ENCODE data around the gene RANBP10.

The RANBP10 gene

DNA sequence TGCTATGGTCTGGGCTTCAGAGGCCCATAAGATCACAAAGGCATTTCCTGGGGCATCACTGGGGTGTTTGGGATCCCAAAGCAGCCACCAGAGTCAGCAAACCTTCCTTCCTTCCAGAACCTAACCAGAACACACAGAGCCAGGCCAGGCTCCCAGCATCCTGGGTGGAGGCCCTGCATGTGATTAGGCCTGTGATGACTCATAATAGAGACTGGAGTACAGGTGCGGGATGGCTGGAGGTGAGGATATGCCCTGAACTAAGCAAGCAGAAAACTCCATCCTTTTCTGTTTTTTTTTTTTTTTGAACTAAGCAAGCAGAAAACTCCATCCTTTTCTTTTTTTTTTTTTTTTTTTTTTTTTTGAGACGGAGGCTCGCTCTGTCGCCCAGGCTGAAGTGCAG is 69.5 kb downstream of the RANBP10 start:
- no peak for DNase-seq

DNA sequence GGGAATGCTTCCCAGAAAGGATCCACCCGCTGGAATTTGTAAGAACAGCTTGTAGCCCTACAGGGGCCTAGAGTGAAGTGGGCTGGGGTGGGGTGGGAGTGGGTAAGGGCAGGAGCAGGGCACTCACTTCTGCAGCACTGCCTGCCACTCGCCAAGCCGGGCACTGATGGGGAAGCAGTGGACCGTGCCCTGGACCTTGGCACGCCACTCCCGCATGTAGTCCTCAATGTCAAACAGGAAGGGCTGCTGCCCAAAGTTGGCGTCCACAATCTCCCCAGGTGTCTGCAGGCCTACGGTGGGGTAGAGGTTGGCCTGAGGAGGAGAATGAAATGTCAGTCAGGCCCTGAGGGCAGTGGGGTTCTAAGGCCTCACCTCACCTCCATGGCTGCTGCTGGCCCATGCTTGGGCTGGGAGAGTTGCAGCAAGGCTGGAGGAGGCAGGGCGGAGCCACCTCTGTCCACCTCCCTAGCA is 71.6 kb downstream of the RANBP10 start:
- no peak for DNase-seq

DNA sequence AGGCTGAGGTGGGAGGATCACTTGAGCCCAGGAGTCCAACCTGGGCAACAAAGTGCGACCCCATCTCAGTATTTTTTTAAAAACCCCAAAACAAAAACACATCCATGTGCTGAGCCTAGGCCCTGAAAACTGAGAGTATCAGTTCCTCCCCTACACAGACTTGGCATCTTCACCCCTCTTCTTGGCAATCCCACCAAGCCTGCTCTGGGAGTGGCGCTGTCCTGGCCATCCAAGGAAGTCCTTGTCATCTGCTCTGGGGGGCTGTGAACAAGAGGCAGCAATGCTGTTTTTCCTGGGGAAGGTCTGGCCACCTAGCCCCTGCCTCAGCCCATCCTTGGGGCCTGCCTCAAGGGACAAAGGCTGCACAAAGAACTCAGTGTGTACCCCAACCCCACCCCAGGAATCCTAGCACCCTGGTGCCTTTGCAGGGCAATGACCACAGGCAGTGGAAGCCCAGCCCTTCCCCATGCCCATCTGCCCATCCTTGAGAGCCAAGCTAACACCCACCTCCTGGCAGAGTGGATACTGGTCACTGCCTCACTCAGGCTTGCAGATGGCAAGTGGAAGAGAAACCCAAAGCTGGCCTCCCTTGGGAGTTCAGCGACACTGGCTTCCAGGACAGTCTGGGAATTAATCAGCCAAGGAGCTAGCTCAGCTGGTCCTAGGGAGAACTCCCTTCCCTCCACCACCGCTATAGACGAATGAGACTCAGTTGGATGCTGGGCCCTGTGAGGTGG is 72.5 kb downstream of the RANBP10 start:
- no peak for DNase-seq

DNA sequence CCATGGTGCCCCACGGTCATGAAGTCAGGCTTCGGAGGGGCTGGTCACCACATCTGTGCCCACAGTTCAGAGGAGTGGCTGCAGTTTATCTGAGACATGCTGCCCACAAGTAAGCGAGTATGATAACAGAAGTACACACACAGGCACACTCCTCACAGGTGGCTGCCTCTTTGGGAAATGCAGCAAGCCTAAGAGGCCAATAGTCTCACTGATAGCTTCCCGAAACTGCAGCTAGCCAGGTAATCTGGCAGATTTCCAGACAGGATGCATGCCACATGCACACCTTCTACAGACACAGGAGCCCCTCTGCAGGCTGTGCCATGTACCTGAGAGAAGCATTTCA is 74.6 kb downstream of the RANBP10 start:
- DNase-seq = no peak

DNA sequence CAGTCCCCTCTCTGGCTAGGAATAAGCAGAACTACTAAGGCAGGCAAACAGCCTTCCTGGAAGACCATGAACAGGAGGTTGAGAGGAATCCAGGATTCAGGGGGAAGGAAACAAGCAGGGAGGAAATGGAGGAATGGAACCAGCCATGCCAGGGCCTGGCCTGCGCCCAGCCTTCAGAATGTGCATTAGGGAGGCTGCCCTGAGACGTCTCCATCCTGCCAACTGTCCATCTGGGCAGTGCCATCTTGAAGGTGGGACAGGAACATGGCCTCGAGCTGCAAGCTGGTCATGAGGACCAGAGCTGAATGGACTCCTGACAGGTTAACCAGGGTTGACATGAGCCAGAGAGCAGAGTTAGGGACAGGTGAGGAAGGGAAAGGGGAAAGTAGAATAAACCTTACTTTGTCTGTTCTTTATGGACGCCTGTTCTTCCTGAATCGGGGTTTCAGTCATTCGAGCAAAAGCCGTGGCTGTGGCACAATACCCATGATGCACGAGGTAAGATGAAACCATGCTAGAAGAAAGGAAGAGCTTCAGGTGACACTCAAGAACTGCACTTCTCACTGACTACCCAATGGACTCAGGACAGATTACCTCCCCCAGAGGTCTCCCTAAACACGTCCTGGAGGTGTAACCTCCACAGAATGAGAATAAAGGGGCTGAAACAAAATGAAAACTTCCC is 75.1 kb downstream of the RANBP10 start:
- no peak for DNase-seq

DNA sequence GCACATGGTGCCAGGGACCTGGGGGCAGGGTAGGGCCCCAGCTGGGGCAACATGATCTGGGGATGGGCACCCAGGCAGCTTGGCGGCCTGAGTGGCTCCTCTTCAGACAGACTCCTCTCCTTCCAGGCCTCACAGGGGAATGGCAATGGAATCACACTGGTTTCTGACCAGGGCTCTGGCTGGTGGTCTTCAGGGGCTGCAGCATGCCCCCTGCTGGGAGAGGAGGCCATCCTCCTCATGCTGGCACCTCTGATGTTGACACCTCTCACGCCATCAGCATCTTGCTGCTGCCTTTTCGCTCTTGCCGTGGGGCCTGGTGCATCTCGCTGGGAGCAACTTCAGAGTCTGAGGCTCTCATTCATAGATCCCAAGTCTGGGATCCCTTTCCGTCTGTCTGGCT is 76.0 kb downstream of the RANBP10 start:
- no peak for DNase-seq

DNA sequence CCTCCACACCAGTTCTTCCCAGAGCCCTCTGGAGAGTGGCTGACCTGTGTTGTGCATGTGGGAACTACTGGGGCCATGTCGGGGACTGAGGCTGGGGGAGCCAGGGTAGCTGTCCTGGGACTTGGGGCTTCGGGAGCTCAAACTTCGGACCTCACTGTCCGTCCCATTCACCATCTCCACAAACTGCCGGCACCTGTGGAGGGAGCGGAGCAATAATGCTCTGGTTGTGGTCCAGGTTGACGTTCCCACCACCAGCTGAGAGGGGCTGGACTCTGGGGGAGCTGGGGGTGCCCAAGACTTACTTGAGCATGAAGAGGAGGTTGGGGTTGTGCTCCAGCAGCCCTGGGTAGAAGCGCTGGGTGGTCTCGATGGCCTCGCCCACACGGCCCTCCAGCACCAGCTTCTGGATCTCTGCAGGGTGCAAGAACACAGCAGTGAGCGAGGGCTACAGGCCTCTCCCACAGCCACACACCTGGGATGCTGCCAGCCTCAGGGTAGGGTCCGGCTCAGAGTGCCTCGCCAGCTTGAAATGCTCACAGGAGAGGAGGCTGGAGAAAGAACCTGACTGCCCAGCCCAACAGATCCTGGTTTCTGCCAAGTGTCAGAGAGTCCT is 76.6 kb downstream of the RANBP10 start:
- no peak for DNase-seq

DNA sequence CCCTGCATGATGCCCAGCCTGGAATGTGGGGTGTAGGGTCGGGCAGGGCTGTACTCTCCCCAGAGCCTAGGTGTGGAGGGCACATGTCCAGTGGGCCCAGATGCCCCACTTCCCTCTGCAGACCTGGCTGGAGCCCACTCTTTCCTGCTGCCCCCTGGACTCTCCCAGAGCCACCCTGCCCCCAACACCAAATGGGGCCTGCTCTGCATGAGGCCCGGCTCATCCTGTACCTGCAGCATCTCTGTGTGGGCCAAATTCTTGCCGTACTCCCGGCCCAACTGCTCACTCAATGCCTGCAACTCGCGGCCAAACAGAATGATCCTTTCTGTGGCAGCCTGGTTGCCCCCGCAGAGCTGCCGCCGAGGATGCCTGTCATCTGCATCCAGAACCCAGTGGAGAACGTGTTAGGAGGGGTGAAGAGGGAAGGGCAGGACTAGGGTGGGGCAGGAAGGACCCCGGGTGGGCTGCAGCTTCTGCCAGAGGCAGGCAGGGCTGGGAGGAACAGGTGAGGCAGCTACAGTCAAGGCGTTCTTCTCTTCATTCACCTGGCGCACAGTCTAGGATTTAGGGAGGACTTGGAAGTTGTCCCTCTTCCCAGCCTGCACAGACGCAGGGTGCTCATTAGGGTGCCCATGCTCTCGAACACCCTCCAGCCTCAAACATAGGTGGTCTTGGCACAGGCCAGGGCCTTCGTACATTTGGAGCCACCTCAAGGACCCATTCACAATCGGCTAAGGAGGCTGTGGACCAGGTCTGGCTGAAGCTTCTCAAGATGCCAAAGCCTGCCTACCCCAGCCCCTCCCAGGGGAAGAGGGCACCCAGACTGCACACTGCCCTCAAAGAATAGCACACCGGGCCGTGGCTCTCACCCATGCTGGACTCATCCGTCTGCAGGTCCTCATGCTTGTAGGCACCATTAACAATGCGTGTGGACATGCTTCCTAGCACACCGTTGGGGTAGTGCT is 78.6 kb downstream of the RANBP10 start:
- DNase-seq = no peak

DNA sequence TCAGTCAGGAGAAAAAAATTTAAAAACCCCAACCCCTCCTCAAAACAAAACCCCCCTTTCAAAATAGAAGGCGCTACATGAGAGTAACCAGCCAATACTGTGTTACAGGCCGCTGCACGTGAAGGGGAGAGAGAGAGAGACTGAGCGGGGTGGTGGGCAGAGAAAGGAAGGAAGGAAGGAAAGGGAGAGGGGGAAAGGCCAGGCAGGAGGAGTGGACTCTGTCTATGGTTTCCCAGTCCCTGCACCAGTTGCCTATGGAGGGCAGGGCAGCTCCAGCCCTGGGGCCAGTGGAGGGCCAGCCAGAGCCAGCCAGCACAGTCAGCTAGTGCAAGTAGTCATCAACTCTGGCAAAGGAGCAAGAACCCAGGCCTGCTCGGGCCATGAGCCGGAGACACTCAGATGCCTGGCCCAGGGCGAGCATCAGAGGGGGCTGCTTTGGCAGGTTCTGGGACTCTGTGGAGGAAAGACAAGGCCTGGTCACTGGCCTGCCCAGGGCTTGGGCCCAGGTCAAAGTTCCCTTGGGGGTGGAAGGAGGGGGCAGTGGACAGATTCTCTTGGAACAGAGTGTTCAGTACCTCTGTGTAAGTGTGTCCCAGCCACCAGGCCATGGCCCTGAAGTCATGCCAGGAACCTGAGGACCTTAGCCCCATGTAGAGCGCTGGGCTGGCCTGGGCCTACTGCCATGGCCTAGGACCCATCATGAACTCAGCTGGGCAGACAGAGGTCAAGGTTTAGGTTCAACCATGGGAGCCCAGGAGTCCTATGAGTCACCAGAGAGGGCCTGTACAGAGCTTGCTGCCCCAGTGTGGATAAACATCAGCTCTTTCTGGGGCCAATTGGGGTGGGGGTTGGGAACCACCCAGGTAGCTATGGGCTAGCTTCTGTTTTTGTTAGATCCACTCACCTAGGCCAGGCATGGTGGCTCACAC is 80.0 kb downstream of the RANBP10 start:
- DNase-seq = no peak

DNA sequence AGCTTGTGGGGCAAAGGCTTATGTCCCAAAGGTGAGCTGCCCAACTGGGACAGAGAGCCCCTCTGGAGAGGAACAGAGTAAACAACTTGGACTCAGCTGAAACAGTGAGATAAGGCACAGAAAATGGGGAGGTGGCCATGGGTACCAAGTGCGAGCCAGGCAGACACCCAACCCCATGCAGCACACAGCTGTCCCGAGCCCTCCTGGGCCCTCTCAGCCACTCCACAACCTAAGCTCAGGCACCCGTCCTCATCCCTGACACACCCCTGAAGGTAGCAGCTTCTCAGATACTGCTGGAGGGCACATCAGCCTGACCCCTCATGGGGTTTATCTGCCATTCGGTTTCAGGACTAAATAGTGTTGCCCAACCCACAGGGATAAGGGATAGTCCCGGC is 82.5 kb downstream of the RANBP10 start:
- DNase-seq = no peak

DNA sequence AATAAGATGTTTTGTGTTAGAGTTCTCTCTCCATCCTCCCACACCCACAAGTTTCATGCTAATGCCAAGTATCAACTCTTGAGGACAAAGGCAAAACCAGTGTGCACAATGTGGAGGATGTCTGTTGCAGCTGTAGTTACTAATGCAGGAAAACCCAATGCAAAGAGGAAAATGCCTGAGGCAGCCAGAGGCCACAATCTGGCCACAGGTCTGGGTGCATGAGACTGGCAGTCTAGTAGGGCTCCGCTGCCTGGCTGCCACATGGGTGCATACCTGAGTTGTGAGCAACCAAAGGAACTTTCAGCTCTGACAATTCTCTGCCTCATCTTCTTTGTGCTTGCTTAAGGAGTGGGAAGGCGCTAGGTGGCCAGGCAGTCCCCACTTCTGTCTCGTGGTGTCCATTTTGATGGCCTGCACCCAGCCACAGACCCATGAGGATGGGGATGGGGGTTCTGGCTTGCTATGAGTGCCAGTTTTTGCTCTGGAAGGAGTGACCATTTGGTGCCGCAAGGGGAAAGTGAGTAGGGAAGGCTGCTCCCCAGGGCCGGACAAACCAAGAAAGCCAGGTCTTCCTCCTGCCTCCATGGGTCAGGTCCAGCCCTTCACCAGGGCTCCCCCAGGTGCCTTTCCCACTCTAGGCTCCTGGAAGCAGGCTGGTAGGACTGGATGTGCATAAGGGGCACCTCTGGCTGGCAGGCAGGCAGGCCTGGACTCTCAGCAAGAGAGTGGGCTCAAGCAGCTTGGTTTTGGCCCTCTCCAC is 83.0 kb downstream of the RANBP10 start:
- no peak for DNase-seq

DNA sequence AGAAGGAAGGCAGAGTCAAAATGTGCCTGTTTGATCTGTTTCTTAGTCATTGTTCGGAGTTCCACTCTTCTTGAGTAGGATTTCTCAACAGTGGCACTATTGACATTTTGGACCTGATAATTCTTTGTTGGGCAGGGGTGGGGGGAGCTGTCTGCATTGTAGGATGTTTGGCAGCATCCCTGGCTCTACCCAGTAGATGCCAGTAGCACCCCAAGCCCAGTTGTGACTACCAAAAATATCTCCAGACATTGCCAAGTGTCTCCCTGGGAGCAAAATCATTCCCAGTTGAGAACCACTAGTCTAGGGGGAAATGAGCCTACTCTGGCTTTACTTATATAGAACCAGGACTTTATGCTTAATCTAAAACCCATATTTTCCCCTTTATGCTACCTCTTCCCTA is 86.1 kb downstream of the RANBP10 start:
- DNase-seq = no peak

DNA sequence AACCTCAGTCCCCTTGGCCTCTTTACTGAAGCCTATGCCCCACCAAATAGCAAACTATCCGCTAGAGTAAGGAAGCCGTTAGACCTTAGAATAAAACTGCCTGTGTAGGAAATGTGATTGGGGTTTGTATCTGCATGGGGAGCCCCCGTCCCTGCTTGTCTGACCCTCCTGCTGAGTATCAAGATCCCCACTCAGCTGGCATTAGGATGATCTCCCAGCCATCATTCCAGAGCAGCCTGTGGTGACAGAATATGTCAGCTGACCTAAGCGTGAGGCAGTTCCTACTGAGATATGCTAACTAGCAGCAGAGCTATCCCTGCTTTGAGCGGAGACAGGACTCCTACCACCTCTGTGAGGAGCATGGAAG is 86.6 kb downstream of the RANBP10 start:
- DNase-seq = peak; percentile 38

DNA sequence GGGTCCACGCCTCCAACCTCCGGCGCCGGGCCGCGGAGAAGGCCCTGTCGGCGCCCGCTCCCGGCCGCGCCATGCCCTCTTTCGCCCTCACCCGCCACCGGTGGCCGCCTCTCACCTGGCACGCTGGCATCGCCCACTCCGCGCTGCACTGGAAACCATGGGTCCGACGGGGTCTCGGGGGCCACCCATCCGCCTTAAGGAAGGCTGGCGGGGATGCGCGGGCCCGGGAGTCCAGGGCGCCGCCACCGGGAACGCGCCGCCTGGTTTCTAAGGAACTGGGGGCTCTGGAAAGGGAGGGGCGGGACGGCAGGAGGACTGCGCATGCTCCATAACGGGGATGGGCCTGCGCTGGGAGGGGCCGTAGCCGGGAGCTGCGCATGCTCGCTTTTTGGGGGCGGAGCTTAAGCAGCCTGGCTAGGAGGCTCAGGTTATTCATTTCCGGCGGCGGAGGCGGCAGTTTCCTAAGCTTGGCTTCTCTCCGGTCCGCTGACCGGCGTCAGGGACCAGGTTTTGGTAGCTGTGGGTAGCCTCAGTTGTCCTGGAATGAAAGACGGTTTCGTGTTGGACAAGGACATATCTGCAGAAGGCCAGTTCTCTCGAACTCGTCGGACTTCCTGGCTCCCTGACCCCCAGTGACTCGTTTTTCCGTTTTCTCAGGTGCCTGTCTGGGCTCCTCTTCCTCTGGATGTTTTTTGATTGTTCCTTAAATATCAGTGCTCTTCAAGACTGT is 87.1 kb downstream of the RANBP10 start, which contains the start of gene GFOD2:
TSS of gene GFOD2 (minus strand) at position 269 of the 730 bp plus-strand sequence. CDS start 33,601 bp downstream, outside the sequence.
- DNase-seq = peak; percentile 97

DNA sequence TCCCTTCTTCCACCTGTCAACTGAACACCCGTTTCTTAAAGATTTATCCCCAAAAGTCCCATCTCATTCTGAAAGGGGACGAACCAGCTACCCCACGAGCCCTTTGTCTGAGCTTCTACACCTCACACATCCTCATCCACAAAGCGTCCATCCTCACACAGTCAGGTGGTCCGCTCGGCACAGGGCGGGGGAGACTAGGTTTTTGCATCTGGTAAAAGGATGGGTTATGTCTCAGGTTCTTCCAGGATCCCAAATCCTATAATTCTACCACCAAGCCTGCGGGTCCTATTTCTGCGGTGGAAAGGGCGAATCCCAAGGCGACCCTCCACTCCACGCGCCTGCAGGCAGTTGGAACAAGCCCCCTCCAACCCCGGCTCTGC is 87.7 kb downstream of the RANBP10 start:
- DNase-seq = peak; percentile 28

DNA sequence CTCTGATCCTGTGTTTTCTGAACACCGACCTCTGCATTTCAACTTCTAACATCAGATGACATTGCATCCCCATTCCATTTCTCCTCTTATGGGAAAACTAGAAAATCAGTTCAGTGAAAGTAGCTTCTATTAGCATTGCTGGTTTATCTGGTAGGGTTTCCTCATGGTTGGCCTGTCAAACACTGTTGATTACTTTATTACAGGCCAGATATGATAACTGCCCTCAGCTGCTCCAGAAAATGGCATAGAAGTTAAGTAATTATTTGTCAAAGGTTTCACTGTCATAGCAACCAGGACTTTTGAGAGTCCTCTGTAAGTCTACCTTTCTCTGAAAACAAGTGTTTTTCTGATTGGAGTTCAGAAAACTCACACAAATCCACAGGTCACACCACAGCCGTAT is 90.3 kb downstream of the RANBP10 start:
- no peak for DNase-seq

DNA sequence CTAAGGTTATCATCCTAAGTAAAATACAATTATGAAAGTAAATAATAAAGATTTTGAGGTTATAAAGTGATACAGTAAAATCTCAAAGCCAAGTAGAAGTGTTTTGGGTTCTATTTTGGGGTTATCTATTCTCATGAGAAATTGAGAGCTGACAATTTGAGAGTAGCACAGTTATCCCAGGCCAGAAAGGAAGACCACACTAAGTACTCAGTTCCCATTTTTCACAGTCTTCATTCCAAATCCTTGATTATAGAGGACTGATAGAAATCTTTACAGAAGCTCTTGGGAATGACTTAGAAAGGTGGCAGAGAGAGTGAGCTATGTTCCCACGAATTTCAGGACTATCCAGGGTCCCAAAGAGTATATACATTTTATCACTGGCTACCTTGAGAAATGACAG is 91.8 kb downstream of the RANBP10 start:
- DNase-seq = no peak

DNA sequence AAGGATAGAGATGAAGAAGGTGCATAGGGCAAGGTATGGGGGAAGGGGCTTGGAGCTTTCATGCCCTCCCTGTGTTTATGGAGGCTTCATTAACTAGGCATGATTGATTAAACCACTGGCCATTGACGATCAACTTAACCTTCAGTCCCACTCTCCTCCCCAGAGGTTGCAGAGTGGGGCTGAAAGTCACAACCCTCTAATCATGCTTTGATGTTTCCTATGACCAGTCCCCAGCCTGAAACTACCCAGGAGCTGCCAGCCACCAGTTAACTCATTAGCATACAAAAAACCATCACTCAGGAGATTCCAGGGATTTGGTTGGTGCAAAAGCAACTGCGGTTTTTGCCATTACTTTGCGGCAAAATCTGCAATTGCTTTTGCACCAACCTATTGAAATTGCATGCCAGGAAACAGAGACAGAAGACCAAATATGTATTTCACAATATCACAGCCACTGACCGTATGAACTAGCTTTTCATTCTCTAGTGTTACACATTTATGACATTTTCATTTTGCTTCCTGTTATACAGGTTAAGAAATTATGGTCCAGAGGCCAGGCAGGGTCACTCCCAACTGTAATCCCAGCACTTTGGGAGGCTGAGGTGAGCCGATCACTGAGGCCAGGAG is 92.6 kb downstream of the RANBP10 start:
- DNase-seq = no peak

DNA sequence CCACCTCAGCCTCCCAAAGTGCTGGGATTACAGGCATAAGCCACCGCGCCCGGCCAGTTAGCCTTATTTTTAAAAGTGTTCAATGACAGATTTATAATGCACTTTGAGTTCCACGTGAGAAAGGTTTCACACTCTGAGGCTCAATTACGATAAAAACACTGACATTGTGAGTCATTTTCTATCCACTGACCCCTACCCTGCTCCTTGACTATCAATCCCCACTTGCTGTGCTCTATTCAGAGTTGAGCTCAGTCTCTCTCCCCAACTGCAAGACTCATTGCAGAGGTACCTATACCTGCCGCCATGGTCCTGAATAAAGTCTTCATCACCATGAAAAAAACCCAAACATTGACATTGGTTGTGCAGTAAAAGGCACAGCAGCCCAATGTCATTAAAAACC is 95.8 kb downstream of the RANBP10 start:
- no peak for DNase-seq

DNA sequence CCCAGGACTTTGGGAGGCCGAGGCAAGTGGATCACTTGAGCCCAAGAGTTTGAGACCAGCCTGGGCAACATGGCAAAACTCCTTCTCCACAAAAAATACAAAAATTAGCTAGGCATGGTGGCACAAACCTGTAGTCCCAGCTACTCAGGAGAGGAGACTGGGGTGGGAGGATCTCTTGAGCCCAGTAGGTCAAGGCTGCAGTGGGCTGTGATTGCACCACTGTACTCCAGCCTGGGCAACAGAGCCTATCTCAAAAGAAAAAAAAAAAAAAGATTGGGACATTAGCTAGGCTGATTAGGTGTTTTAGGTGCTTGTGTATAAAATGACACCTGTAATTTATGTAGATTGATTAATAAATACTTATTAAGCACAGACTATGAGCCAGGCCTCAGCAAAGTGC is 97.3 kb downstream of the RANBP10 start:
- DNase-seq = no peak
